G401.6 (cell line): ENCODE measurements around the gene FAM124A.
"Not testable (repeated sequence)": the region's sequence is repeated elsewhere in the genome, so short reads cannot be mapped to it uniquely, and the experiment has no call there.

Experiments
- FAIRE-seq: peaks from 2 replicates; lab custom pipeline; 2012; peaks lifted over from hg19 to GRCh38; lab: Jason Lieb, UNC

The FAM124A gene

DNA sequence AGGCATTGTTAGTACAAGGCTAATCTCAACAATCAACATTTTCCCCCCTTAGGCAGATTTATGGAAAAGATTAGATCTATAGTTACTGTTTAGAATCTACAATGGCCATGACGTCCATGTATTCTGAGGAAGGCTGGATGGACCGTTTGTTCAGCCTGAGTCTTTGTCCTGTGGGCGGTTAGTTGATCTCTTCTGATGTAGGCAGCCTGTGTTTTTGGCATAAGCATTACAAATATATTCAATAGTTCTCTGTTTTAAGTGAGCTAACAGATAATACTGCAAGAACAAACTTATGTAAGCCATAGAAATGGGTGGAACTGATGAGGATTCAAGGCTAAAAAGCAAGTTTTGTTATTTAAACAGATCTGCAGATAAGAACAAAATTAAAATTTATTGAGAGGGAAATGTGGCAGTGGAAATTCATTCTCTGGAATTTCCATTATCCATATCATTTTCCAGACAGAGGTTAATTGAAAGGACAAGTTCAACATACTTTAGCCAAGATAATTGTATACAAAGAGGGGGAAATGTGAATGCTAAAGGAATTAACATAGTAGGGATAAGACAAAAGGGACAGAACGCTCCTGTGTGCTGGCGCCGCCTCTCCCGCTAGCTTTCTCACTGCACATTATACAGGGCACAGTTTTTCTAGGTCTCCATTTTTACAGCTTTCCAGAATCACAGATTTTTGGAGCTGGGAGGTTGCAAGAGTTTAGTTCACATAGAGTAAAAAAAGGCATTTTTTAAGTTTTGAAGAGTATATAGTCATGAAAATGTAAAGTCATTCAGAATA, 48.6 kb downstream of the FAM124A start:
- no peak for FAIRE-seq

DNA sequence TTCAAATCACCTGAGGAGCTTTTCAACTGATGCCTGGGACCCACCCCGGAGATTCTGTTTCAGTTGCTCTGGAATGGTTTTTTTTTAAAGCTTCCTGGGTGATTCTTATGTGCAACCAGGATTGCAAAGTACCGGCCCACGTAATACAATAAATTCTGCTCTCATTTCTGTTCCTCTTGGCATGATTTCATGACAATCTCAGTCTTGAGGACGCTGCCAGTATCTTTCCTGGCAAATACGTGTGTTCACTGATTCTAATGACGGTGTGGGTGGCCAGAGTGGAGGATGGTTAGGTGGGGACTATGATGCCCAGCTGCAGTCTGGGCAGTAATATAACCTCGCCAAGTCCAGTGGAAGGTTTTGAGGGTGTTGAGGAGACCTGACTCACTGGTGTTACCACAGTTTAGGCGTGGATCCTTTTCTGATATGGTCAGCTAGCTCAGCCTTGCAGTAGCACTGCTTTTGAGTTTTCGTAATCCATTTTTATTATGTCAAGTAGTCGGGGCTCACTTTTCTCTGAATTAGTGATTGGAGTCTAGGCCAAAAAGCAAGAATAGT, 49.4 kb downstream of the FAM124A start:
- no peak for FAIRE-seq

DNA sequence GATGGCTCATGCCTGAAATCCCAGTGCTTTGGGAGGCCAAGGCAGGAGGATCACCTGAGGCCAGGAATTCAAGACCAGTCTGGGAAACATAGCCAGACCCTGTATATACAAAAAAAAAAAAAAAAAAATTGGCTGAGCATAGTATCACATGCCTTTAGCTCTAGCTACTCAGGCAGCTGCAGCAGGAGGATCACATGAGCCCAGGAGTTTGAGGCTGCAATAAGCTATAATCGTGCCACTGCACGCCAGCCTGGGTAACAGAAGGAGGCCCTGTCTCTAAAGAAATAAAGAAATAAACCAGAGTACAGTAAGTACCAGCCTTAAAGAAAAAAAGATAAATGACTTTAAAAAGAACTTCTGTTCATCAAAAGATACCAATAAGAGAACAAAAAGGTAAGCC, 52.9 kb downstream of the FAM124A start:
- FAIRE-seq: no peak

DNA sequence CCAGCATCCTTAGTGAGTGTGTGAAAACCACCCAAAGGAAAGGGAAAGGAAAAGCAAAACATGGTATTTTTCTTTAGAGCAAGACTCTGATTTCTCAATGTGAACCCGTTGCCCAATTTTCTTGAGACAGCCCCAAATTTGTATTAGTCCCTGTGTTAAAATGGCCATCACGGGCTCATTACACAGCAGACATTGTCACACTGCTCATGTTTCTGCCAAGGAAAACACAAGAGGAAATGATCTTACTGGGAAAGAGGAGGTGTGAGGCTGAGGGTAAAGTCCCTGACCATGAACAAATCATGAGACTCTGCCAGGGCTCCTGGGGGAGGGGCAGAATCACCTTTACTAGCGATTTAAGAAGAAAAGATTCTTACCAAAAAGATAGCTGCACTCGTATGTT, 54.4 kb downstream of the FAM124A start:
- FAIRE-seq: no peak

DNA sequence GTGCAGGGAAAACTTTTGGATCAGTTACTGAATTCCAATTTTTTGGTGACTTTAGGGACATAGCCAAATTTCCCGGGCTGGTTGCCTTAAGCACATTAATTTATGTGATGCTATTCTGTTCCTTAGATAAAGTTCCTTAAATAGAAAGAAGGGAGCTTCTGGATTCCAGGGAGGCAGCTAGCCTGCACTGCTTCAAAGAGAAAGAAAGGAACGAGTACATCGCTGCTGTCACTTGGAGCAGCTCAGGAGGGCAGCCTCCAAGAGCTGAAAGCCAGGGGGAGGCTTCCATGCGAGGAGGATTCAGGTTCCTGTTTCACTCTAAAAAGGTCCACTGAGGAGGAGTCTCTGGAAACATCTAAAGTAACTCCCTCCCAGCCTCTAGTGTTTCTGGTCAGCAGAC, 55.7 kb downstream of the FAM124A start:
- FAIRE-seq: no peak

DNA sequence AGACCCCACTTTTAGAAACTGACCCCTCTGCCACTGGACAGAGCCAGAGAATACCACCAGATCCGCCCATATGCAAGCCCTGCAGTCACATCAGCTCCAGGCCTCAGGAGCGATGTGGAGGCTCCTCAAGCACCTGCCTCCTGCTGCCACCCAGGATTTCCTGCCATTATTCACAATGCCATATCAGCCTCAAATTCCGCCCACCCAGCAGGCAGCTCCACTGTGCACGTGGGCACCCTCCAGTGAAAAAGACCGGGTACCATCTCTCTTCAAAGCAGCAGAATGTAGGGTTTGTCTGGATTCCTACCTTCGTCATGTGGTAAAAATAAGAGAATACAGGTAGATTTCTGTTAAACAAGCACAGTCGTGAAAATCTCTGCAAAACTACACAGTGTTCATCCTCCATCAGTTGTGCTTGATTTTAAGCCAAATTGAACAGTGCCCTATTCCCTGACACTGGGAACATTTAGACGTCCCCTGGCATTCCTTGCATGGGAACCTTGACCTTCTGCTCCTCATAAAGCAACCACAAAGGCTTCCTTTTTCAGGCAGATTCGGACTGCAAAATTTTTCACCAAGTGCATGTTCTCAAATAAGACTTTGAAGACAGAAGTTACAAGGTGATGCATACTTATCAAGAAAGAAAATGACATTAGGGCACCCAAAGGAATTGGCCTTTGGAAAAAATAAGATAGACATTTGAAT, 56.4 kb downstream of the FAM124A start:
- no peak for FAIRE-seq

DNA sequence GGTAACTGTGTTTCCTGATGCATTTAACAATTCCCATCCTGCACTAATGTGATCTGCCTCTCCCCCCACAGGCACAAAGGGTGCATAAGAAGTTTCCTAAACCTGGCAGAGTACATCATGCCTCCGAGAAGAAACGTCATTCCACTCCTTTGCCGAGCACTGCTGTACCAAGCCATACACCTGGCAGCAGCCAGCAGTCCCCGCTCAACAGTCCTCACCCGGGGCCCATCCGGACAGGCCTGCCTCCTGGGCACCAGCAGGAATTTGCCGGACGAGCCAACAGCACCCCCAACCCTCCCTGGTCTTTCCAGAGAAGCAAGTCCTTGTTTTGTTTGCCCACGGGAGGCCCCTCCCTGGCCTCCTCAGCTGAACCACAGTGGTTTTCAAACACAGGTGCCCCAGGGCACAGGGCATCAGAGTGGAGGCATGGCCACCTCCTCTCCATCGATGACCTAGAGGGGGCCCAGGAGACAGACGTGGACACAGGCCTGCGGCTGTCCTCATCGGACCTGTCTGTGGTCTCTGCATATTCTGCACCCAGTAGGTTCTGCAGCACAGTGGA, 58.3 kb downstream of the FAM124A start:
- FAIRE-seq: no peak

DNA sequence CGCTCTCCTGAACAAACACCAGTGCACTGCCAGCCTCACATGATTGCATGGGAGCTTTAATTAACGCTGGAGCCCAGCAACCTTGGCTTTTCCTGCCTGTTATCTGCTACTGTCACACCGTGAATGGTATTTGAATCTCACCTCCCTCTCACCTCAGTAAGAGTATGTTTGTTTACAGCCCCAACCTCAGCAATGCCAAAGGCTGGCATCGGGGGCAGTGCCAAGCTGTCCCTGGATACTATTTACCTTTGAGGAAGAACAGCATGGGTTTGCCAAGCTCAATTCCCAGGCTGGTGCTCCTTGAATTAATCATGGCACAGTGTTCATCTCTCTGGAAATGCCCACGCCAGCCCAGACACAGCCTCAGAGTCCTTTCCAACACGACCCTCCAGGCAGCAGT, 60.1 kb downstream of the FAM124A start:
- FAIRE-seq: no peak

DNA sequence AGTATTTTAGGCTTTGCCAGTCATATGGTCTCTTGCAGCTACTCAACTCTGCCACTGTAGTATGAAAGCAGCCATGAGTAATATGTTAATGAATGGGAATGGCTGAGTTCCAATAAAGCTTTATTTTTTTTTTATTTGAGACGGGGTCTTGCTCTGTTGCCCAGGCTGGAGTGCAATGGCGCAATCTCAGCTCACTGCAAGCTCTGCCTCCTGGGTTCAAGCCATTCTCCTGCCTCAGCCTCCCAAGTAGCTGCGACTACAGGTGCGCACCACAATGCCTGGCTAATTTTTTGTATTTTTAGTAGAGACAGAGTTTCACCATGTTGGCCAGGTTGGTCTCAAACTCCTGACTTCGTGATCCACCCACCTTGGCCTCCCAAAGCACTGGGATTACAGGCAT, 60.7 kb downstream of the FAM124A start:
- not testable (repeated sequence) for FAIRE-seq

DNA sequence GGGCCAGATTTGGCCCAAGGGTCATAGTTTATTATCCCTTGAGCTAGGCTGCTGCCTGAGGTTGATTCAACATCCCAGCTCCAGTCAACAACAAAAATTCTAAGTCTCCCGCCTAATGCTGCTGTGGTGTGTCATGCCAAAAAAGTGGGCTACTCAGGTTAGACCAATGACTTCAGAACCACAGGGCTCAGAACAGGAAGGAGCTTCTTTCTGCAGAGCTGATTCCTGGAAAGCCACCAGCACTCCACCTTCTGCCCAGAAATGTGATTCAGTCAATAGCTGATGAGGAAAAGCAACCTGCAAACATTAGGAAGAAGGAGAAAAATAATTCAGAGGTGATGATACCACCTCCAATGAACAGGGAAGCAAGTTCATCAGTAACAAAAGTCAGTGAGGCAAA, 61.2 kb downstream of the FAM124A start:
- FAIRE-seq: no peak

DNA sequence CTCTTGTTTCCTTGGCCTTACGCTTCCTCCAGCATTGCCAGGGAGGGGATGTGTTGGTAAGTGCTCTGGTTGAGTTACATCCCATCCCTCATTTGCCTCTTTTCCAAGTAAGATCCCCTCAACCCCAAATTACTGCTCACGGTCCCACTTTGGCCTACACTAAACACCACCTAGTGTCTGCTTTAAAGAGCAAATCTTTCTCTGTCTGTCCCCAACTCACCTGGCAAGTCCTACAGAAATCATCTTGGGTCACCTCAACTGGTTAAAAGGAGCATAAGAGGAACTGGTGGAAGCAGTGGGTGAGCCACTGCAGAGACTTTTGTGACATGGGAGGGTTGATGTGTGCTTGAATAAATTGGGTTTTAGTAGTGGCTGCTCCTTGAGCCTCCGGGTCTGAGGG, 62.1 kb downstream of the FAM124A start:
- no peak for FAIRE-seq

DNA sequence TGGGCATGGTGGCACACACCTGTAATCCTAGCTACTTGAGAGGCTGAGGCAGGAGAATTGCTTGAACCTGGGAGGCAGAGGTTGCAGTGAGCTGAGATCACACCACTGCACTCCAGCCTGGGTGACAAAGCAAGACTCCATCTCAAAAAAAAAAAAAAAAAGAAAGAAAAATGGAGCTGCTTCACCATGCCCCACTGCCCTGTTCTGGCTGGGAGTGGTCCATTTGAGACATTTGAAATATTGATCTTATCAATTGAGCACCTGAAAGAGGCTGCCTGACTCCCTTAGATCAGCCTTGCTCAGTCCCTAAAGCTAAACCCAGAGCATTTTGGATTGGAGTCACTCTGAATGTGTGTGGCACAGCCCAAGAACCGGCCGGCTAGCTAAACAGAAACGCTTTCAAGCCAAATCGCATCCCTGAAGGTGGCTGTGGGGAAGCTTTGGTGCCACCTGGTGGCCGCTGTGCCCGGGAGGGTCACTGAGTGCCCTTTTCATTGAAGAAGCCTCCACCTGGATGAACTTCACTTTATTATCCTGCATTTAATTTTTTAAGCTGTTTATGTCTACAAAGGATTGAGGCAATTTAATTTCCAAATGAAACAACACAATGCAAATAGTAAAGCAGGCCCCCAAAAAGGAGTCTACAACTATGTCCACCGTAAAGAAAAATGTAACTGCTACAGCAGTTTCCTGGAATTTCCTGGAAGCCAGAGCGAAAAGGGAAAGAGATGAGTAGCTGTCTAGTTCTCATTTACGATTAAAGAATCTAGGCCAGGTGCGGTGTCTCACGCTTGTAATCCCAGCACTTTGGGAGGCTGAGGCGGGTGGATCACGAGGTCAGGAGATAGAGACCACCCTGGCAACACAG, 64.2 kb downstream of the FAM124A start:
- peak; percentile 70 for FAIRE-seq

DNA sequence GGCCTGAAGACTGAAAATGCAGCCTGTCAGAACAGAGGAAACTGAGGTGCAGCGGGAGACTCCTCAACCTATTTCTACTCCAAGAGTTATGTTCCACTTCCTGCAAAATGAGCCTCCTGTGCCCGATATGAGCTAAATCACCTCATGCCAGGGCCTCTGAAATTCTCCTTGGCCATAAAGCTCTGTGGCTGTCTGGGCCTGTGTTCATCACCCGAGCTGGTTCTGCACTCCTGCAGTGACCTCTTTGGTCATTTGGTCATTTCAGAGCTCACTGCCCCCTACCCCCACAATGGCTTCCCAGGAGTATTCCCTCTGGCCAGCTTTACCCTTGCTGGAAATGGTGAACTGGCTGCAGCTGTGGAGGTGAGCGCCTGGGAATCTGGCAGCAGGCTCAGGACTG, 65.6 kb downstream of the FAM124A start:
- FAIRE-seq: no peak

DNA sequence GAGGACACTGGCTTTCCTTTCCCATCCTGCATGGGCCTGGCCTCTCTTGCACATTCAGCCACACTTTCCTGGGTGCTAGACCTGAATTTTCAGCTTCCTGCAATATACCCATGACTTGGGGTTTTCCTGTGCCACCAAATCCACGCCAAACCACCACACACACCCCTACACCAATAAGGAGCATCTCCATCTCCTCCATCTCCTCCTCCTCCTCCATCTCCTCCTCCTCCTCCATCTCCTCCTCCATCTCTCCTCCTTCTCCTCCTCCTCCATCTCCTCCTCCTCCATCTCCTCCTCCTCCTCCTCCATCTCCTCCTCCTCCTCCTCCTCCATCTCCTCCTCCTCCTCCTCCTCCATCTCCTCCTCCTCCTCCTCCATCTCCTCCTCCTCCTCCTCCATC, 66.1 kb downstream of the FAM124A start:
- not testable (repeated sequence) for FAIRE-seq

DNA sequence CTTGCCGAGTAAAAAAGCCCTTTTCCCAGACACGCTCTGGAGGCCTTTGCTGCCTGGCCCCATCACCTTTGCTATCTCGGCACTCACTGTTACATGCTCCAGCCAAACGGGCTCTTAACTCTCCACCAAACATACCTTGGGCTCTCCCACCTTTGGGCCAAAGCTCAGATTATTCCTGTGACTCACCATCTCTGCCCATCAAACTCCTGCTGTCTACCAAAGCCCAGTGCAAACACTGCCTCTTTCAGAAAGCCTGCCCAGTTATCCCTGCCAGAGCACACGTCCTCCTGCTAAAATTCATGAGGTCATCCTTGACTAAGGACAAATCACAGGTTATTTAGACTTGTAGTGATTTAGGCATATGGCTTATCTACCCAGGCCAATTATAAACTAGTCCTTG, 69.1 kb downstream of the FAM124A start:
- FAIRE-seq: no peak

DNA sequence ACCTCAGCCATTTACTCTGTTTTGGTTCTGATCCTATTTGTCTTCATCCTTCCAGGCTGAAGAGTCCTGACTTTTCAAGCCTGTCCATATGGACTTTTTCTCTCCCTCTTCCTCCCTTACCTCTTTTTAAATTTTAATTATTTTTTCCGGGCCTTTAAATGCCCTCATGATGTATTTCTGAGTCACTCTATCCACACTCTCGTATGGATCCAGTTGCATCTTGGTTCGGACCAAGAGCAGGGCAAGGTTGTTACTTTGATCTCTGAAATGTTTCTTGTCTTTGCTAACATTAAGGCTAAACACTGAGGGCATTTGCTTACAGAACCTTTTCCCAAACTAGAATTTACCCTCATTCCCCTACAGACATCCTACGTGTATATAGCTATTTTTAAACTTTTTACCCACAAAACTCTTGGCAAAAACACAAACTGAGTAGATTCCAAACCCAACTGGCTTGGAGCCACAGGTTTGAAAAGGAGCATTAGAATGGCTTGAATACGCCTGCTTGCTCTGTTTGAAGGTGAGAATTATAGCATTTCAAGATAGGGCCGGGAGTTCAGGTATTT, 69.9 kb downstream of the FAM124A start:
- no peak for FAIRE-seq

DNA sequence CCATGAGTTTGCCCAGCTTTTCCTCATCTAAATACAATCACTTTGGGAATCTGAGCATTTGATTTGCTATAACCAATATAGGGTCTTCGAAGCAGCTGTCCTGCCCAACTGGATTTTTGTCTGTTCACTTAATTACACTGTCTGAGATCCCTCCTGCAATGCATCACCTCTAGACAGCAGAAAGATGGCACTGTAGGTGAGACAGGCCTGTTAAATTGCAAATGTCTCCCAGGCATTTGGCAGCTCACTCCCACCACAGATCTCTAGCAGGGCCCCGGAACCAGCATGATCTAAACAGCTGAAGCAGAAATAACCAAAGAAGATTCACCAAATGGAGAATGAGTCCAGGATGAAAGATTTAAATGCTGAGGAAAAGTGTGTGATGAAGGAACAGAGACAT, 75.4 kb downstream of the FAM124A start:
- no peak for FAIRE-seq

DNA sequence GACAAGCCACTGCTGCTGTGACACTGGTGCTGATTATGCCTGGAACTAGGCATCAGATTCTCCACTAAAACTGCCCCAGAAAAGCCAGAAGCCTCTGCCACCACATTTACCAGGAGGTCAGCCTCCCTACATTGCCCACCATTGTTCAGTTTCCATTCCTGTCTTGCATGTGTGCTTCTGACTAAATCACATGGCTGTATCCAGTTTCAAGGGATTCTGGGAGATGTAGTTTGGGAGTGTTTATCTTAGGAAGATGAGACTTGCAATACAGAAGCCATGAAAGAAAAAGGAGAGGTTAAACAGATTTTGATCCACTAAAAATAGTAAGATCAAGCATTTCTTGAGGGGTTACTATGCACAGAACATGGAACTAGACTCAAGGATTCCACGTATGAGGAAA, 76.6 kb downstream of the FAM124A start:
- no peak for FAIRE-seq

DNA sequence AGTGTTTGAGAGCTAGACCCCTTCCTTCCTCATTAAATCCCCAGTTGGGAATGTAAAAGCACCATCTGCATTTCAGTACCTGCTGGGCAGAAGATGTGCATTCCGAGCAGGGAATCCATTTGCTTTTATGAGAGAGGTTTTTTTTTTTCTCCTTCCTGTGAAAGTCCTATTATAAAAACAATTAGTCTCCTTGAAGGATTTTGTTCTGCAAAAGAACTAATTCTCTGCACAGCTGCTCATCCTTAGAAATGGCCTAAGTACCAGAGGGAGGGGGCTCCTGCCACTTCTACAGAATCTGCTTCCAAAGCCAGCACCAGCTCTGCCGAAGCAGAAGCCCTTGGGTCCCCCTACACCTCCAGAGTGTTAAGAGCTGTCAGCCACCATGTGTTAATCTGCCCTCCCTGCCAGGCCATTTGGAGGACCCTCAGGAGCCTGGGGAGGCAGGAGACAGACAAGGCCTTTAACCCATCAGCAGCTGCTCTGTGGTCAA, 80.9 kb downstream of the FAM124A start:
- no peak for FAIRE-seq

DNA sequence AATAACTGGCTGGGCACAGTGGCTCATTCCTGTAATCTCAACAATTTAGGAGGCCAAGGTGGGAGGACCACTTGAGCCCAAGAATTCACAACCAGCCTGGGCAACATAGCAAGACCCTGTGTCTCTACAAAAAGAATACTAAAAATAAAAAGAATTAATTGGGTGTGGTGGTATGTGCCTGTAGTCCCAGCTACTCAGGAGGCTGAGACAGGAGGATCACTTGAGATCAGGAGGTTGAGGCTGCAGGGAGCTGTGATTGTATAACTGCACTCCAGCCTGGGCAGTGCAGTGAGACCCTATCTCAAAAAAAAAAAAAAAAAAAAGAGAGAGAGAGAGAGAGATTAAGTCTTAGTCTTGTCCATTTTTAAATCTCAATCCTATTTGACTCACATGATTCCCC, 81.7 kb downstream of the FAM124A start:
- FAIRE-seq: no peak

DNA sequence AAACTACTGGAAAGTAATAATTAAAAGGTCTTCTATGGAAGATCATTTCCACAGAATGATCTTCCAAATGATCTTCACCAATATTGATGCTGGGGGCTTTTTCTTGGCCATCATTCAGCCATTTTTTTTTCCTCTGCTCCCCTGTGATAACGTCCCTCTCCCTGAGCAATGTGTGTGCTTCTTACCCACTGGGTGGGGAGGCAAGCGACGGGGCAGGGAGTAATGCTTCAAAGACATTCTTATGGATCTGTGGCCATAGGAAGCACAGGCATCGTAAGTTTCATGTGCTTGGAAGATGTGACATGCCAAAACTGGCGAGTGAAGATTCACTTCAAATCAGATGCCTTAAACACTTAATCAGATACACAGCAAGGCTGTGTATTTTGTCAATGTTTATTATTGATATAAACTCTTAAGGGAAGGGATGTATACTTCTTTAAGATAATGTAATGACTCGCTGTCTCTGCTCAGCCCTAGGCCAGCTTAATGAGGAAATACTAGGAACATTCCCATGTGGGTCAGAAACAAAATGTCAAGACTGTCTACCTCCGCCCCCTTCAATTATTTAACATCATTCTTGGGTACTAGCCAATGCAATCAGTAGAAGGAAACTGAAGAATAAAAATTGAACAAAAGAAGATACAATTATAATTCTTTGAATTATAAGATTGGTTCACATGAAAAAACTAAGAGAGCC, 83.2 kb downstream of the FAM124A start:
- FAIRE-seq: no peak
